HCT116 (cell line): ENCODE data around the gene PLEKHG3. TPM values are rescaled to one million over a fixed set of nuclear protein-coding genes. Genes with fewer than 3 reads are reported as not detected.

Experiments
- ATAC-seq: fragments of 200-7000 bp; cut with Tn5 transposase; 2 replicates; pipeline ENCODE4 v1.9.1; 2020; ENCODE audit warnings: mild to moderate bottlenecking, moderate library complexity
- BruUV-seq: library from RNA; stranded (reverse); fragments of 400-500 nt; replicated peaks from 2 replicates; lab custom pipeline; 2021; lab: Mats Ljungman, UMichigan
- CTCF ChIA-PET: fragments of 300-600 bp; sonication (Branson Sonifier 250); formaldehyde crosslinking; loops from one replicate; lab custom pipeline; 2021; ENCODE audit warnings: antibody characterized with exemption; lab: Charles Lee
- POLR2A ChIA-PET: fragments of 300-600, 350-600 bp; sonication (Branson Sonifier 250); formaldehyde crosslinking; loops from one replicate; lab custom pipeline; 2021; ENCODE audit warnings: antibody characterized with exemption; lab: Charles Lee
- RAD21 ChIA-PET, 2 experiments: fragments of 300-600 bp; sonication (Branson Sonifier 250); formaldehyde crosslinking; loops; one replicate each; lab custom pipeline; 2023; ENCODE audit warnings: low total read pairs in 2 of 2; ENCODE audit not compliant: uncharacterized antibody in 2 of 2, unreplicated experiment in 2 of 2, low non-redundant PET in 1 of 2; lab: Charles Lee
- DNase-seq: peaks from one replicate; pipeline ENCODE4 v3.0.0-alpha.2; 2010; ENCODE audit warnings: low read depth, low spot score
- H2AFZ ChIP-seq: fragments of 200-600 bp; shearing (Covaris generic), sonication (generic); 2 replicates; pipeline ENCODE4 v1.6.1; 2017; ENCODE audit warnings: low read depth, mixed run types, mixed read lengths, antibody characterized with exemption, low read length; ENCODE audit not compliant: poor library complexity, severe bottlenecking
- H3K27ac ChIP-seq: 2 replicates; pipeline ENCODE4 v1.5.1; 2012; ENCODE audit warnings: low read depth, low read length
- H3K27me3 ChIP-seq: fragments of 200-600 bp; sonication (generic); 2 replicates; pipeline ENCODE4 v1.6.1; 2016; ENCODE audit warnings: mixed run types, low read length, mixed read lengths; ENCODE audit not compliant: insufficient read depth
- H3K36me3 ChIP-seq, 2 experiments: fragments of 200-500 bp in 1 of 2; fragments of 200-600 bp in 1 of 2; sonication (Bioruptor generic) in 1 of 2; sonication (generic) in 1 of 2; 2 replicates each; pipeline versions ENCODE4 v1.5.1 to v1.6.1; 2014 to 2016; ENCODE audit warnings: low read length in 2 of 2, inconsistent platforms in 1 of 2, mixed read lengths in 1 of 2, mixed run types in 1 of 2; ENCODE audit not compliant: insufficient read depth in 2 of 2, control insufficient read depth in 1 of 2
- H3K4me1 ChIP-seq, 2 experiments: fragments of 200-600 bp in 1 of 2; sonication (generic) in 1 of 2; 2 replicates each; pipeline versions ENCODE4 v1.5.1 to v1.6.1; 2012 to 2017; ENCODE audit warnings: low read length in 2 of 2, inconsistent platforms in 1 of 2, mild to moderate bottlenecking in 1 of 2, mixed read lengths in 1 of 2, mixed run types in 1 of 2, moderate library complexity in 1 of 2; ENCODE audit not compliant: insufficient read depth in 2 of 2, control insufficient read depth in 1 of 2
- H3K4me2 ChIP-seq: fragments of 200-600 bp; sonication (generic); 2 replicates; pipeline ENCODE4 v1.6.1; 2017; ENCODE audit warnings: mixed run types, low read length, mixed read lengths
- H3K4me3 ChIP-seq, 2 experiments: fragments of 200-600 bp in 1 of 2; sonication (generic) in 1 of 2; replicated peaks in 1 of 2; 2 replicates each; pipeline ENCODE4 v1.5.1; 2011 to 2016; ENCODE audit warnings: low read length in 2 of 2, control low read depth in 1 of 2, low read depth in 1 of 2, mild to moderate bottlenecking in 1 of 2, mixed read lengths in 1 of 2, mixed run types in 1 of 2
- H3K79me2 ChIP-seq: fragments of 200-600 bp; sonication (generic); 2 replicates; pipeline ENCODE4 v1.6.1; 2017; ENCODE audit warnings: mild to moderate bottlenecking, mixed run types, low read length, moderate library complexity, mixed read lengths; ENCODE audit not compliant: insufficient read depth
- H3K9ac ChIP-seq: fragments of 200-600 bp; sonication (generic); 2 replicates; pipeline ENCODE4 v1.6.1; 2016; ENCODE audit warnings: low read length, mixed read lengths
- H3K9me2 ChIP-seq: fragments of 200-600 bp; sonication (generic), shearing (Covaris generic); 2 replicates; pipeline ENCODE4 v1.6.1; 2017; ENCODE audit warnings: mixed run types, mild to moderate bottlenecking, moderate library complexity; ENCODE audit not compliant: insufficient read depth
- H3K9me3 ChIP-seq, 2 experiments: fragments of 200-500 bp in 1 of 2; fragments of 200-600 bp in 1 of 2; sonication (Bioruptor generic) in 1 of 2; sonication (generic) in 1 of 2; 2 replicates each; pipeline ENCODE4 v1.6.1; 2014 to 2017; ENCODE audit warnings: low read length in 2 of 2, mixed read lengths in 2 of 2, inconsistent platforms in 1 of 2, low read depth in 1 of 2, mild to moderate bottlenecking in 1 of 2, mixed run types in 1 of 2, moderate library complexity in 1 of 2; ENCODE audit not compliant: control insufficient read depth in 1 of 2, insufficient read depth in 1 of 2
- H4K20me1 ChIP-seq: fragments of 200-600 bp; sonication (generic), shearing (Covaris generic); 2 replicates; pipeline ENCODE4 v1.6.1; 2017; ENCODE audit warnings: mixed run types, mild to moderate bottlenecking, moderate library complexity; ENCODE audit not compliant: insufficient read depth
- ATF3 ChIP-seq: IDR thresholded peaks from 2 replicates; pipeline ENCODE4 v1.6.1; 2012
- CEBPB ChIP-seq: IDR thresholded peaks from 2 replicates; pipeline ENCODE4 v1.6.1; 2012; ENCODE audit warnings: low read depth
- CTCF ChIP-seq, 3 experiments: fragments of 200-600 bp in 1 of 3; sonication (generic) in 1 of 3; IDR thresholded peaks in 2 of 3; conservative IDR thresholded peaks in 1 of 3; 2 replicates each; pipeline ENCODE4 v1.5.1; 2012 to 2017; ENCODE audit warnings: low read depth in 2 of 3, low read length in 2 of 3, antibody characterized with exemption in 1 of 3, borderline replicate concordance in 1 of 3, control low read depth in 1 of 3, mild to moderate bottlenecking in 1 of 3, mixed read lengths in 1 of 3, mixed run types in 1 of 3, moderate library complexity in 1 of 3; ENCODE audit not compliant: insufficient read depth in 1 of 3
- EGR1 ChIP-seq: IDR thresholded peaks from 2 replicates; pipeline ENCODE4 v1.6.1; 2012; ENCODE audit warnings: low read depth
- ELF1 ChIP-seq: IDR thresholded peaks from 2 replicates; pipeline ENCODE4 v1.6.1; 2012; ENCODE audit warnings: low read depth, borderline replicate concordance
- EZH2 ChIP-seq: fragments of 200-600 bp; sonication (generic); IDR thresholded peaks from 2 replicates; pipeline ENCODE4 v1.6.1; 2017; ENCODE audit warnings: antibody characterized with exemption, mixed run types
- EZH2phosphoT487 ChIP-seq: fragments of 200-600 bp; IDR thresholded peaks from 2 replicates; pipeline ENCODE4 v1.6.1; 2018; ENCODE audit warnings: antibody characterized with exemption, borderline replicate concordance
- JUND ChIP-seq: IDR thresholded peaks from 2 replicates; pipeline ENCODE4 v1.6.1; 2012
- POLR2AphosphoS5 ChIP-seq: IDR thresholded peaks from 2 replicates; pipeline ENCODE4 v1.6.1; 2011; ENCODE audit warnings: mild to moderate bottlenecking, low read depth, low read length, moderate library complexity
- RAD21 ChIP-seq: IDR thresholded peaks from 2 replicates; pipeline ENCODE4 v1.6.1; 2012; ENCODE audit warnings: low read depth, mild to moderate bottlenecking
- SP1 ChIP-seq: IDR thresholded peaks from 2 replicates; pipeline ENCODE4 v1.6.1; 2012; ENCODE audit warnings: low read depth
- SRF ChIP-seq: IDR thresholded peaks from 2 replicates; pipeline ENCODE4 v1.6.1; 2012; ENCODE audit warnings: low read depth
- TCF7L2 ChIP-seq: IDR thresholded peaks from 2 replicates; pipeline ENCODE4 v1.7.0; 2011; ENCODE audit warnings: borderline replicate concordance, inconsistent platforms; ENCODE audit not compliant: insufficient read depth, insufficient read length; ENCODE audit errors: extremely low read depth
- YY1 ChIP-seq: IDR thresholded peaks from 2 replicates; pipeline ENCODE4 v1.6.1; 2011; ENCODE audit warnings: low read length, low read depth, moderate library complexity, mild to moderate bottlenecking; ENCODE audit not compliant: insufficient replicate concordance; ENCODE audit errors: extremely low read depth
- ZBTB33 ChIP-seq: IDR thresholded peaks from 2 replicates; pipeline ENCODE4 v1.6.1; 2011; ENCODE audit warnings: mild to moderate bottlenecking, low read length, moderate library complexity; ENCODE audit not compliant: insufficient replicate concordance; ENCODE audit errors: extremely low read depth
- ZFX ChIP-seq: fragments of 450-650 bp; IDR thresholded peaks from 2 replicates; pipeline ENCODE4 v1.6.1; 2017
- ZNF274 ChIP-seq: fragments of 200-500 bp; sonication (Bioruptor generic); IDR thresholded peaks from 2 replicates; pipeline ENCODE4 v1.6.1; 2014; ENCODE audit warnings: mild to moderate bottlenecking, low read depth, low read length, inconsistent platforms
- intact Hi-C: fragments of 100-400 bp; cut with micrococcal nuclease; formaldehyde crosslinking; loops from 2 replicates; pipeline ENCODE4 v1.10.0; 2022
- total RNA-seq: library from RNA; stranded (reverse); gene quantifications from one replicate; pipeline ENCODE4 v1.2.1, GENCODE V29; 2021; ENCODE audit not compliant: unreplicated experiment
- TF ChIP-seq, protein P1 (sequence below): IDR thresholded peaks from 2 replicates; pipeline ENCODE4 v1.6.1; 2012; ENCODE audit warnings: low read depth
- TF ChIP-seq, protein P2 (sequence below): IDR thresholded peaks from 2 replicates; pipeline ENCODE4 v1.6.1; 2012

Gene PLEKHG3
- total RNA-seq, 1 experiment from 2014 or later: 55.6 TPM

GRCh38 chr14:64787619-64788018 lies 83.4 kb downstream of the PLEKHG3 start:
- no peak overlapping the region for H3K4me2 ChIP-seq
- ChIA-PET POLR2A (no interaction called here), RAD21 (no interaction called here)
- H3K9me3 ChIP-seq: no peaks in the 10 kb centered on the region
- no peak overlapping the region for H2AFZ ChIP-seq
- H3K27me3 ChIP-seq: no peaks in the 10 kb centered on the region
- TF ChIP-seq ELF1: no peak
- TF ChIP-seq EZH2: no peak
- TF ChIP-seq YY1: no peak
- no peak for TF ChIP-seq POLR2AphosphoS5
- no peak for TF ChIP-seq JUND
- TF ChIP-seq ZBTB33: no peak
- no peak for TF ChIP-seq SRF
- no peak for TF ChIP-seq CEBPB
- no peak for TF ChIP-seq EZH2phosphoT487
- no peak for TF ChIP-seq EGR1
- TF ChIP-seq ZFX: no peak
- no peak for TF ChIP-seq ZNF274
- TF ChIP-seq, protein P1, sequence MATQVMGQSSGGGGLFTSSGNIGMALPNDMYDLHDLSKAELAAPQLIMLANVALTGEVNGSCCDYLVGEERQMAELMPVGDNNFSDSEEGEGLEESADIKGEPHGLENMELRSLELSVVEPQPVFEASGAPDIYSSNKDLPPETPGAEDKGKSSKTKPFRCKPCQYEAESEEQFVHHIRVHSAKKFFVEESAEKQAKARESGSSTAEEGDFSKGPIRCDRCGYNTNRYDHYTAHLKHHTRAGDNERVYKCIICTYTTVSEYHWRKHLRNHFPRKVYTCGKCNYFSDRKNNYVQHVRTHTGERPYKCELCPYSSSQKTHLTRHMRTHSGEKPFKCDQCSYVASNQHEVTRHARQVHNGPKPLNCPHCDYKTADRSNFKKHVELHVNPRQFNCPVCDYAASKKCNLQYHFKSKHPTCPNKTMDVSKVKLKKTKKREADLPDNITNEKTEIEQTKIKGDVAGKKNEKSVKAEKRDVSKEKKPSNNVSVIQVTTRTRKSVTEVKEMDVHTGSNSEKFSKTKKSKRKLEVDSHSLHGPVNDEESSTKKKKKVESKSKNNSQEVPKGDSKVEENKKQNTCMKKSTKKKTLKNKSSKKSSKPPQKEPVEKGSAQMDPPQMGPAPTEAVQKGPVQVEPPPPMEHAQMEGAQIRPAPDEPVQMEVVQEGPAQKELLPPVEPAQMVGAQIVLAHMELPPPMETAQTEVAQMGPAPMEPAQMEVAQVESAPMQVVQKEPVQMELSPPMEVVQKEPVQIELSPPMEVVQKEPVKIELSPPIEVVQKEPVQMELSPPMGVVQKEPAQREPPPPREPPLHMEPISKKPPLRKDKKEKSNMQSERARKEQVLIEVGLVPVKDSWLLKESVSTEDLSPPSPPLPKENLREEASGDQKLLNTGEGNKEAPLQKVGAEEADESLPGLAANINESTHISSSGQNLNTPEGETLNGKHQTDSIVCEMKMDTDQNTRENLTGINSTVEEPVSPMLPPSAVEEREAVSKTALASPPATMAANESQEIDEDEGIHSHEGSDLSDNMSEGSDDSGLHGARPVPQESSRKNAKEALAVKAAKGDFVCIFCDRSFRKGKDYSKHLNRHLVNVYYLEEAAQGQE: no peak
- no peak for TF ChIP-seq TCF7L2
- no peak for TF ChIP-seq SP1
- no peak for TF ChIP-seq ATF3
- TF ChIP-seq, protein P2, sequence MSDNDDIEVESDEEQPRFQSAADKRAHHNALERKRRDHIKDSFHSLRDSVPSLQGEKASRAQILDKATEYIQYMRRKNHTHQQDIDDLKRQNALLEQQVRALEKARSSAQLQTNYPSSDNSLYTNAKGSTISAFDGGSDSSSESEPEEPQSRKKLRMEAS: no peak
- TF ChIP-seq RAD21: no peak
- no peak for TF ChIP-seq CTCF (IDR thresholded peaks at IDR 0.05 in 2 of 3, conservative IDR thresholded peaks at IDR 0.05 in 1 of 3; ENCODE audit: borderline replicate concordance in 1 of 3, insufficient read depth in 1 of 3, low read depth in 2 of 3, low read length in 2 of 3)
- TF ChIP-seq, all 23 proteins: peak for 0
- DNase-seq: no peak
- H3K9ac ChIP-seq: no peak overlapping the region
- H3K9me2 ChIP-seq: no peaks in the 10 kb centered on the region
- H4K20me1 ChIP-seq: no peaks in the 10 kb centered on the region
- H3K79me2 ChIP-seq: no peaks in the 10 kb centered on the region
- CTCF ChIA-PET: interaction anchor here (1.0 to 1.4 kb wide), 2 partner anchors 23 to 123 kb away, joined by 3 read pairs; no protein-coding TSS in a partner anchor
- peaks cover 2 to 11% of the 10 kb centered on the region in 2 experiments; a peak in 2 of 4 replicates for H3K4me1 ChIP-seq
- no TSS peak for BruUV-seq
- ATAC-seq: no peak
- no peak overlapping the region for H3K27ac ChIP-seq
- no peak overlapping the region for H3K4me3 ChIP-seq
- intact Hi-C loops: no loop called here
- no peaks in the 10 kb centered on the region for H3K36me3 ChIP-seq
